Adrenal gland (tissue), 12 donors: ENCODE measurements around the gene RPAP3. TPM values are rescaled to one million over a fixed set of nuclear protein-coding genes. Genes with fewer than 3 reads are reported as not detected.
A peak's percentile ranks its signal among the peaks of the same experiment; 100 is the strongest.

Experiments used
- DNase-seq, 7 donors: peaks; one replicate each; pipeline ENCODE4 v3.0.0-alpha.2; 2019 to 2020
- H3K27ac ChIP-seq, 5 donors: fragments of 200-600 bp; sonication (generic) in 4 of 5; 1 replicate in 3 of 5; 2 replicates in 2 of 5; pipeline versions ENCODE4 v1.5.1 to v1.8.0; 2016 to 2020; ENCODE audit warnings: mild to moderate bottlenecking in 1 of 5
- H3K27me3 ChIP-seq: fragments of 200-600 bp; 2 replicates; pipeline ENCODE4 v1.8.0; 2021
- H3K36me3 ChIP-seq, 2 donors: fragments of 200-600 bp; replicated peaks in 1 of 2; 1 replicate in 1 of 2; 2 replicates in 1 of 2; pipeline versions ENCODE4 v1.5.1 to v1.8.0; 2018 to 2022
- H3K4me1 ChIP-seq, 2 donors: fragments of 200-600 bp; replicated peaks in 1 of 2; 1 replicate in 1 of 2; 2 replicates in 1 of 2; pipeline versions ENCODE4 v1.5.1 to v1.8.0; 2018 to 2021
- H3K4me3 ChIP-seq, 4 donors: fragments of 200-600 bp; sonication (generic) in 3 of 4; one replicate each; pipeline ENCODE4 v1.5.1; 2016 to 2018
- H3K9me3 ChIP-seq, 3 donors: fragments of 200-600 bp; sonication (generic) in 1 of 3; replicated peaks in 1 of 3; 1 replicate in 2 of 3; 2 replicates in 1 of 3; pipeline versions ENCODE4 v1.5.1 to v1.8.0; 2016 to 2021
- CTCF ChIP-seq, 6 experiments: fragments of 450-650 bp in 4 of 6; fragments of 200-600 bp in 2 of 6; sonication (generic) in 1 of 6; IDR thresholded peaks; 1 replicate in 5 of 6; 2 replicates in 1 of 6; pipeline versions ENCODE4 v1.5.1 to v1.8.0; 2016 to 2021; ENCODE audit warnings: antibody characterized with exemption in 6 of 6, mild to moderate bottlenecking in 2 of 6, moderate library complexity in 1 of 6
- POLR2A ChIP-seq, 2 donors: fragments of 450-650 bp; IDR thresholded peaks; one replicate each; pipeline ENCODE4 v1.6.1; 2017; ENCODE audit warnings: antibody characterized with exemption in 2 of 2, mild to moderate bottlenecking in 2 of 2, moderate library complexity in 1 of 2
- WGBS, 4 donors: extraction: QIAGEN DNeasy Blood & Tissue Kit in 2 of 4; methylation state at CpG; one replicate each; pipeline versions ENCODE4 v1.1.5 to v1.1.7; 2013 to 2017; 5-methylcytosine and 5-hydroxymethylcytosine counted together
- intact Hi-C, 2 donors: fragments of 100-400 bp; cut with DNase I; formaldehyde crosslinking; loops; one replicate each; pipeline versions ENCODE4 v1.14.1 to v1.15.0; 2022 to 2023
- polyA plus RNA-seq, 3 donors: library from polyadenylated mRNA; stranded (reverse); fragments of 200-250 nt in 2 of 3; fragments of 350-450 nt in 1 of 3; fragmentation: Illumina TruSeq in 1 of 3; extraction: RNeasy Lipid Tissue Mini Kit (QIAGEN cat#74804) in 1 of 3; gene quantifications; one replicate each; pipeline ENCODE4 v1.2.3, GENCODE V29; 2013 to 2014
- total RNA-seq, 9 donors: library from RNA; depleted of rRNA in 4 of 9; stranded (reverse); fragments of >200 nt in 4 of 9; fragments of 120-200 nt in 1 of 9; fragmentation: NEBNext Ultra II Directional in 1 of 9; extraction: Animal tissue kit (Norgen Biotek cat#: 25700) in 1 of 9; gene quantifications; one replicate each; pipeline versions ENCODE4 v1.1.0 to v1.2.4, GENCODE V29; 2013 to 2023
- donor health status: healthy with polysubstance abuse.
- donor health status: Bipolar disorder and iron deficiency.
- donor health status: DM: yes; HTN: yes; CAD: no.
- donor health status: DM: no; HTN: no; CAD: no.
- donor health status: DM: no; HTN: no; CAD: no.
- donor health status: DM: yes; HTN: yes; CAD: no.

The RPAP3 gene
- total and polyA plus RNA-seq, 12 donors: 7.3 to 56.1 (median 16.7) TPM

- TF ChIP-seq CTCF (IDR thresholded peaks at IDR 0.05) (no peak), POLR2A (IDR thresholded peaks at IDR 0.05) (no peak)
- Histone ChIP-seq H3K4me3 (no peak overlapping the region), H3K9me3 (no peaks in the 10 kb centered on the region), H3K27ac (no peak overlapping the region), H3K4me1 (peaks cover 24 to 52% of the 10 kb centered on the region in 2 donors), H3K27me3 (no peaks in the 10 kb centered on the region), H3K36me3 (no peaks in the 10 kb centered on the region)
- no peak for DNase-seq
- 93 to 100% (median 95%) methylated on average over 3 of the region's 3 CpGs for WGBS, 4 donors
- intact Hi-C loops: no loop called here
Observed at GRCh38 chr12:47739297-47739696, 33.5 kb upstream of the RPAP3 start.

GRCh38 chr12:47737936-47738594, 32.2 kb upstream of the RPAP3 start:
- Histone ChIP-seq H3K27ac (peak overlapping the region in 4 of 5 donors; percentile 26 to 90 (median 80)), H3K4me1 (peaks cover 24 to 52% of the 10 kb centered on the region in 2 donors), H3K36me3 (no peaks in the 10 kb centered on the region), H3K9me3 (no peaks in the 10 kb centered on the region), H3K27me3 (no peaks in the 10 kb centered on the region), H3K4me3 (no peak overlapping the region)
- no peak for DNase-seq
- no peak for TF ChIP-seq POLR2A (IDR thresholded peaks at IDR 0.05)
- TF ChIP-seq CTCF (IDR thresholded peaks at IDR 0.05): no peak
- intact Hi-C loops: no loop called here
- WGBS, 4 donors: 68 to 90% (median 87%) methylated on average over 8 to 17 of the region's 17 CpGs

- WGBS, 4 donors: 21 to 31% (median 23%) methylated on average over 12 to 19 of the region's 19 CpGs
Observed at GRCh38 chr12:47736877-47737676, 31.2 kb upstream of the RPAP3 start.

More at GRCh38 chr12:47736877-47737676, 31.2 kb upstream of the RPAP3 start:
- DNase-seq: peak; percentile 90 to 97 (median 96)
- no peaks in the 10 kb centered on the region for H3K27me3 ChIP-seq
- intact Hi-C loops: no loop called here
- no peaks in the 10 kb centered on the region for H3K36me3 ChIP-seq
- peak overlapping the region; percentile 23 to 90 (median 72) for H3K27ac ChIP-seq
- no peaks in the 10 kb centered on the region for H3K9me3 ChIP-seq
- TF ChIP-seq CTCF (IDR thresholded peaks at IDR 0.05) (no peak), POLR2A (IDR thresholded peaks at IDR 0.05) (peak in 1 of 2 donors; percentile 73)
- peaks cover 24 to 52% of the 10 kb centered on the region in 2 donors for H3K4me1 ChIP-seq
- H3K4me3 ChIP-seq: peak overlapping the region in 1 of 4 donors; percentile 15
